Measurements from ENCODE around the gene BNC2.
A peak's percentile ranks its signal among the peaks of the same experiment; 100 is the strongest.

Gene BNC2

GRCh38 chr9:16676519-16676918 is 194.0 kb downstream of the BNC2 start:
- H3K27ac ChIP-seq (ENCODE audit: extremely low read depth, low read depth, low read length) = no peak overlapping the region
- H3K4me1 ChIP-seq (ENCODE audit: control insufficient read depth, insufficient read depth, low read length) = peaks cover 10% of the 10 kb centered on the region; the same call in 1 of the 2 replicates
- CTCF ChIA-PET = no interaction called here
- TF ChIP-seq ZNF626 (tag by site-specific recombination; IDR thresholded peaks at IDR 0.05) = no peak
- TF ChIP-seq, protein P1, sequence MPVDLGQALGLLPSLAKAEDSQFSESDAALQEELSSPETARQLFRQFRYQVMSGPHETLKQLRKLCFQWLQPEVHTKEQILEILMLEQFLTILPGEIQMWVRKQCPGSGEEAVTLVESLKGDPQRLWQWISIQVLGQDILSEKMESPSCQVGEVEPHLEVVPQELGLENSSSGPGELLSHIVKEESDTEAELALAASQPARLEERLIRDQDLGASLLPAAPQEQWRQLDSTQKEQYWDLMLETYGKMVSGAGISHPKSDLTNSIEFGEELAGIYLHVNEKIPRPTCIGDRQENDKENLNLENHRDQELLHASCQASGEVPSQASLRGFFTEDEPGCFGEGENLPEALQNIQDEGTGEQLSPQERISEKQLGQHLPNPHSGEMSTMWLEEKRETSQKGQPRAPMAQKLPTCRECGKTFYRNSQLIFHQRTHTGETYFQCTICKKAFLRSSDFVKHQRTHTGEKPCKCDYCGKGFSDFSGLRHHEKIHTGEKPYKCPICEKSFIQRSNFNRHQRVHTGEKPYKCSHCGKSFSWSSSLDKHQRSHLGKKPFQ (tag by site-specific recombination; IDR thresholded peaks at IDR 0.05) = peak; percentile 71
- TF ChIP-seq TRIM28 (IDR thresholded peaks at IDR 0.05; ENCODE audit: borderline replicate concordance, low read length) = no peak
- TF ChIP-seq ZNF335 (tag by site-specific recombination; conservative IDR thresholded peaks at IDR 0.05) = no peak
- POLR2A ChIA-PET = no interaction called here
- H3K9me3 ChIP-seq (ENCODE audit: control insufficient read depth, insufficient read depth, low read depth, low read length) = no peaks in the 10 kb centered on the region
- no peak overlapping the region for H3K4me3 ChIP-seq (ENCODE audit: low read depth, low read length)
- no peaks in the 10 kb centered on the region for H3K36me3 ChIP-seq (ENCODE audit: control insufficient read depth in 2 of 2, insufficient read depth in 1 of 2, low read length in 2 of 2)

DNA sequence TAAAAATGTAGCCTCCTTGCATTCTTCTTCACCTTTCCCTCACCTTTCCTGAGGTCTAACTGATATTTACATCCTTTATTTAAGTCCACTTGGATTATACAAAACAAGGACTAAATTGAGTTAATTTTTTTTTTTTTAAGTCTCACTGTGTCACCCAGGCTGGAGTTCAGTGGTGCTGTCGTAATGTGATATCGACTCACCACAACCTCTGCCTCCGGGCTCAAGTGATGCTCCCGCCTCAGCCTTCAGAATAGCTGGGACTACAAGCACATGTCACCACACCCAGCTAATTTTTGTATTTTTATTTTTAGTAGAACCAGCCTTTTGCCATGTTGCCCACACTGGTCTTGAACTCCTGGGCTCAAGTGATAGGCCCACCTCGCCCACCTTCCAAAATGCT is 195.3 kb downstream of the BNC2 start:
- ChIA-PET POLR2A (no interaction called here), CTCF (interaction anchor here (0.6 kb wide), 1 partner anchor 115 kb away, joined by 3 read pairs; no protein-coding TSS in a partner anchor)
- TF ChIP-seq KLF17 (tag by site-specific recombination; IDR thresholded peaks at IDR 0.05) = no peak
- TF ChIP-seq, protein P2, sequence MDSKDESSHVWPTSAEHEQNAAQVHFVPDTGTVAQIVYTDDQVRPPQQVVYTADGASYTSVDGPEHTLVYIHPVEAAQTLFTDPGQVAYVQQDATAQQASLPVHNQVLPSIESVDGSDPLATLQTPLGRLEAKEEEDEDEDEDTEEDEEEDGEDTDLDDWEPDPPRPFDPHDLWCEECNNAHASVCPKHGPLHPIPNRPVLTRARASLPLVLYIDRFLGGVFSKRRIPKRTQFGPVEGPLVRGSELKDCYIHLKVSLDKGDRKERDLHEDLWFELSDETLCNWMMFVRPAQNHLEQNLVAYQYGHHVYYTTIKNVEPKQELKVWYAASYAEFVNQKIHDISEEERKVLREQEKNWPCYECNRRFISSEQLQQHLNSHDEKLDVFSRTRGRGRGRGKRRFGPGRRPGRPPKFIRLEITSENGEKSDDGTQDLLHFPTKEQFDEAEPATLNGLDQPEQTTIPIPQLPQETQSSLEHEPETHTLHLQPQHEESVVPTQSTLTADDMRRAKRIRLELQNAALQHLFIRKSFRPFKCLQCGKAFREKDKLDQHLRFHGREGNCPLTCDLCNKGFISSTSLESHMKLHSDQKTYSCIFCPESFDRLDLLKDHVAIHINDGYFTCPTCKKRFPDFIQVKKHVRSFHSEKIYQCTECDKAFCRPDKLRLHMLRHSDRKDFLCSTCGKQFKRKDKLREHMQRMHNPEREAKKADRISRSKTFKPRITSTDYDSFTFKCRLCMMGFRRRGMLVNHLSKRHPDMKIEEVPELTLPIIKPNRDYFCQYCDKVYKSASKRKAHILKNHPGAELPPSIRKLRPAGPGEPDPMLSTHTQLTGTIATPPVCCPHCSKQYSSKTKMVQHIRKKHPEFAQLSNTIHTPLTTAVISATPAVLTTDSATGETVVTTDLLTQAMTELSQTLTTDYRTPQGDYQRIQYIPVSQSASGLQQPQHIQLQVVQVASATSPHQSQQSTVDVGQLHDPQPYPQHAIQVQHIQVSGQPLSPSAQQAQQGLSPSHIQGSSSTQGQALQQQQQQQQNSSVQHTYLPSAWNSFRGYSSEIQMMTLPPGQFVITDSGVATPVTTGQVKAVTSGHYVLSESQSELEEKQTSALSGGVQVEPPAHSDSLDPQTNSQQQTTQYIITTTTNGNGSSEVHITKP (tag by site-specific recombination; IDR thresholded peaks at IDR 0.05) = peak; percentile 69

DNA sequence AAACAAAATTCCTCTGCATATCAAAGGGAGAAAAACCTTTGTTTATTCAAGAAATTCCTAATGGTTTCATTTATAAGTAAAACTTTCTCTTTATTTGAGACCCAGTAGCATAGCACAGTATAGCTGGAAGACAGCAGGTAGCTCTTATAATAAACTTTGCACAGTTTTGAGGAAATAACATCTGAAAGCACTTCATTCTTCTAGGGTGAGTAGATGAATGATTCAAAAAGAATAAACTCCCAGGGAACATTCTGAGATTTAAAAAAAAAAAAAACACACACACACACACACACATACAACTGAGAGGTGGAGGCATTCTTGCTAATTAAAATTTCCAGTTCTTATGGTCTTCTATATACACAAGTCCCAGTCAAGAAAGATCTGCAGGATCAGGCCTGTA is 197.3 kb downstream of the BNC2 start:
- CTCF ChIA-PET = no interaction called here
- H3K4me3 ChIP-seq (ENCODE audit: low read depth, low read length) = no peak overlapping the region
- H3K27ac ChIP-seq (ENCODE audit: extremely low read depth, low read depth, low read length) = no peak overlapping the region

More for the DNA sequence above, 195.3 kb downstream of the BNC2 start:
- H3K4me3 ChIP-seq (ENCODE audit: low read depth, low read length) = no peak overlapping the region
- no peaks in the 10 kb centered on the region for H3K9me3 ChIP-seq (ENCODE audit: control insufficient read depth, insufficient read depth, low read depth, low read length)
- H3K36me3 ChIP-seq (ENCODE audit: control insufficient read depth in 2 of 2, insufficient read depth in 1 of 2, low read length in 2 of 2) = no peaks in the 10 kb centered on the region
- peaks cover 8% of the 10 kb centered on the region; the same call in 1 of the 2 replicates for H3K4me1 ChIP-seq (ENCODE audit: control insufficient read depth, insufficient read depth, low read length)
- no peak overlapping the region for H3K27ac ChIP-seq (ENCODE audit: extremely low read depth, low read depth, low read length)

More for the DNA sequence above, 197.3 kb downstream of the BNC2 start:
- Histone ChIP-seq H3K36me3 (ENCODE audit: control insufficient read depth in 2 of 2, insufficient read depth in 1 of 2, low read length in 2 of 2) (no peaks in the 10 kb centered on the region), H3K9me3 (ENCODE audit: control insufficient read depth, insufficient read depth, low read depth, low read length) (no peaks in the 10 kb centered on the region), H3K4me1 (ENCODE audit: control insufficient read depth, insufficient read depth, low read length) (peaks cover 8% of the 10 kb centered on the region; the same call in 1 of the 2 replicates)
- POLR2A ChIA-PET = no interaction called here
- no peak for TF ChIP-seq ZNF324 (tag by site-specific recombination; IDR thresholded peaks at IDR 0.05)
- no peak for TF ChIP-seq ZBTB26 (tag by site-specific recombination; optimal IDR thresholded peaks at IDR 0.05)
- TF ChIP-seq SALL2 (tag by site-specific recombination; IDR thresholded peaks at IDR 0.05; ENCODE audit: borderline replicate concordance) = no peak
- TF ChIP-seq IKZF3 (tag by site-specific recombination; IDR thresholded peaks at IDR 0.05) = no peak
- no peak for TF ChIP-seq KLF16 (tag by site-specific recombination; IDR thresholded peaks at IDR 0.05)
- TF ChIP-seq KLF17 (tag by site-specific recombination; IDR thresholded peaks at IDR 0.05) = no peak
- no peak for TF ChIP-seq MYNN (tag by site-specific recombination; IDR thresholded peaks at IDR 0.05; ENCODE audit: borderline replicate concordance)
- TF ChIP-seq WT1 (tag by site-specific recombination; IDR thresholded peaks at IDR 0.05) = no peak
- TF ChIP-seq, protein P3, sequence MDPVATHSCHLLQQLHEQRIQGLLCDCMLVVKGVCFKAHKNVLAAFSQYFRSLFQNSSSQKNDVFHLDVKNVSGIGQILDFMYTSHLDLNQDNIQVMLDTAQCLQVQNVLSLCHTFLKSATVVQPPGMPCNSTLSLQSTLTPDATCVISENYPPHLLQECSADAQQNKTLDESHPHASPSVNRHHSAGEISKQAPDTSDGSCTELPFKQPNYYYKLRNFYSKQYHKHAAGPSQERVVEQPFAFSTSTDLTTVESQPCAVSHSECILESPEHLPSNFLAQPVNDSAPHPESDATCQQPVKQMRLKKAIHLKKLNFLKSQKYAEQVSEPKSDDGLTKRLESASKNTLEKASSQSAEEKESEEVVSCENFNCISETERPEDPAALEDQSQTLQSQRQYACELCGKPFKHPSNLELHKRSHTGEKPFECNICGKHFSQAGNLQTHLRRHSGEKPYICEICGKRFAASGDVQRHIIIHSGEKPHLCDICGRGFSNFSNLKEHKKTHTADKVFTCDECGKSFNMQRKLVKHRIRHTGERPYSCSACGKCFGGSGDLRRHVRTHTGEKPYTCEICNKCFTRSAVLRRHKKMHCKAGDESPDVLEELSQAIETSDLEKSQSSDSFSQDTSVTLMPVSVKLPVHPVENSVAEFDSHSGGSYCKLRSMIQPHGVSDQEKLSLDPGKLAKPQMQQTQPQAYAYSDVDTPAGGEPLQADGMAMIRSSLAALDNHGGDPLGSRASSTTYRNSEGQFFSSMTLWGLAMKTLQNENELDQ (tag by site-specific recombination; IDR thresholded peaks at IDR 0.05; ENCODE audit: low read depth) = no peak
- no peak for TF ChIP-seq ZNF426 (tag by site-specific recombination; IDR thresholded peaks at IDR 0.05)
- no peak for TF ChIP-seq ZNF555 (tag by site-specific recombination; conservative IDR thresholded peaks at IDR 0.05)
- no peak for TF ChIP-seq ZNF585B (tag by site-specific recombination; IDR thresholded peaks at IDR 0.05)
- no peak for TF ChIP-seq ZNF596 (tag by site-specific recombination; IDR thresholded peaks at IDR 0.05)
- TF ChIP-seq ZNF302 (tag by site-specific recombination; IDR thresholded peaks at IDR 0.05; ENCODE audit: low read depth) = no peak

Data from HEK293 (cell line).